IMR-90 (cell line): ENCODE data around the gene GRAMD2A. TPM values are rescaled to one million over a fixed set of nuclear protein-coding genes. Genes with fewer than 3 reads are reported as not detected.
A peak's percentile ranks its signal among the peaks of the same experiment; 100 is the strongest.

Experiments
- ATAC-seq: fragments of 200-7000 bp; cut with Tn5 transposase; 2 replicates; pipeline ENCODE4 v1.9.1; 2020; ENCODE audit warnings: low read depth, mild to moderate bottlenecking, moderate library complexity
- BruUV-seq: library from RNA; stranded (reverse); fragments of 400-500 nt; replicated peaks from 2 replicates; lab custom pipeline; 2021; lab: Mats Ljungman, UMichigan
- CTCF ChIA-PET: fragments of 300-600 bp; formaldehyde crosslinking; extraction: SDS; loops from one replicate; lab custom pipeline; 2021; ENCODE audit warnings: antibody characterized with exemption; lab: Yijun Ruan, JAX
- POLR2A ChIA-PET: fragments of 300-600 bp; sonication (Branson Sonifier 250); formaldehyde crosslinking; loops from one replicate; lab custom pipeline; 2022; ENCODE audit warnings: antibody characterized with exemption; ENCODE audit not compliant: unreplicated experiment; lab: Charles Lee
- DNase-seq: peaks from one replicate; pipeline ENCODE4 v3.0.0; 2013
- H2AFZ ChIP-seq: replicated peaks from 2 replicates; pipeline ENCODE3; 2013; ENCODE audit warnings: low read length, mild to moderate bottlenecking; ENCODE audit not compliant: poor library complexity
- H2AK5ac ChIP-seq: 2 replicates; pipeline ENCODE4 v1.6.1; 2013; ENCODE audit warnings: low read depth, low read length, inconsistent platforms
- H2AK9ac ChIP-seq: replicated peaks from 2 replicates; pipeline ENCODE3; 2013; ENCODE audit warnings: mild to moderate bottlenecking, low read depth, low read length, moderate library complexity; ENCODE audit not compliant: poor library complexity
- H2BK120ac ChIP-seq: 2 replicates; pipeline ENCODE4 v1.6.1; 2013; ENCODE audit warnings: low read depth, low read length, inconsistent platforms
- H2BK15ac ChIP-seq: 3 replicates; pipeline ENCODE4 v1.6.1; 2013; ENCODE audit warnings: low read depth, low read length, inconsistent platforms
- H2BK20ac ChIP-seq: 2 replicates; pipeline ENCODE4 v1.6.1; 2013; ENCODE audit warnings: low read depth, mild to moderate bottlenecking, inconsistent platforms, low read length, moderate library complexity
- H2BK5ac ChIP-seq: 2 replicates; pipeline ENCODE4 v1.6.1; 2013; ENCODE audit warnings: mild to moderate bottlenecking, low read depth, low read length, inconsistent platforms; ENCODE audit not compliant: poor library complexity, severe bottlenecking
- H3K14ac ChIP-seq: replicated peaks from 2 replicates; pipeline ENCODE4 v1.6.1; 2013; ENCODE audit warnings: low read depth, low read length, inconsistent platforms
- H3K18ac ChIP-seq: 2 replicates; pipeline ENCODE4 v1.6.1; 2013; ENCODE audit warnings: low read depth, low read length, control low read depth
- H3K23ac ChIP-seq: 2 replicates; pipeline ENCODE4 v1.6.1; 2013; ENCODE audit warnings: low read depth, low read length, inconsistent platforms
- H3K27ac ChIP-seq: 2 replicates; pipeline ENCODE4 v1.5.1; 2013; ENCODE audit warnings: mild to moderate bottlenecking, control low read depth, low read length; ENCODE audit not compliant: insufficient read depth
- H3K27me3 ChIP-seq: 2 replicates; pipeline ENCODE4 v1.6.1; 2013; ENCODE audit warnings: low read length; ENCODE audit not compliant: control insufficient read depth, insufficient read depth
- H3K36me3 ChIP-seq: 2 replicates; pipeline ENCODE4 v1.6.1; 2013; ENCODE audit warnings: low read length, mixed read lengths; ENCODE audit not compliant: control insufficient read depth, insufficient read depth
- H3K4ac ChIP-seq: 2 replicates; pipeline ENCODE4 v1.6.1; 2013; ENCODE audit warnings: low read depth, low read length, inconsistent platforms
- H3K4me1 ChIP-seq: 2 replicates; pipeline ENCODE4 v1.6.1; 2013; ENCODE audit warnings: low read length, mixed read lengths; ENCODE audit not compliant: control insufficient read depth, insufficient read depth
- H3K4me2 ChIP-seq: 2 replicates; pipeline ENCODE4 v1.6.1; 2013; ENCODE audit warnings: low read depth, mild to moderate bottlenecking, control low read depth, low read length, moderate library complexity
- H3K4me3 ChIP-seq: 2 replicates; pipeline ENCODE4 v1.5.1; 2013; ENCODE audit warnings: low read depth, mild to moderate bottlenecking, control low read depth, low read length, moderate library complexity; ENCODE audit not compliant: insufficient read depth
- H3K56ac ChIP-seq: 2 replicates; pipeline ENCODE4 v1.6.1; 2013; ENCODE audit warnings: low read length, inconsistent platforms; ENCODE audit not compliant: insufficient read depth; ENCODE audit errors: extremely low read depth
- H3K79me1 ChIP-seq, 2 experiments: 2 replicates each; pipeline ENCODE4 v1.6.1; 2013; ENCODE audit warnings: low read length in 2 of 2, inconsistent platforms in 1 of 2, low read depth in 1 of 2
- H3K9ac ChIP-seq: 2 replicates; pipeline ENCODE4 v1.6.1; 2013; ENCODE audit warnings: low read depth, low read length, control low read depth
- H3K9me1 ChIP-seq: 2 replicates; pipeline ENCODE4 v1.6.1; 2013; ENCODE audit warnings: low read length, inconsistent platforms; ENCODE audit not compliant: insufficient read depth
- H3K9me3 ChIP-seq: 2 replicates; pipeline ENCODE4 v1.6.1; 2013; ENCODE audit warnings: low read length; ENCODE audit not compliant: control insufficient read depth, insufficient read depth
- H4K20me1 ChIP-seq: 2 replicates; pipeline ENCODE4 v1.6.1; 2013; ENCODE audit warnings: low read length, inconsistent platforms; ENCODE audit not compliant: insufficient read depth
- H4K5ac ChIP-seq: 2 replicates; pipeline ENCODE4 v1.6.1; 2013; ENCODE audit warnings: mild to moderate bottlenecking, low read depth, low read length, control low read depth
- H4K8ac ChIP-seq, 2 experiments: 2 replicates each; pipeline ENCODE4 v1.6.1; 2013; ENCODE audit warnings: low read depth in 2 of 2, low read length in 2 of 2, control low read depth in 1 of 2, inconsistent platforms in 1 of 2
- H4K91ac ChIP-seq: 2 replicates; pipeline ENCODE4 v1.6.1; 2013; ENCODE audit warnings: low read depth, low read length, inconsistent platforms; ENCODE audit not compliant: insufficient read depth
- BHLHE40 ChIP-seq: fragments of 150-350 bp; IDR thresholded peaks from 2 replicates; pipeline ENCODE4 v1.6.1; 2016; ENCODE audit warnings: mild to moderate bottlenecking, low read depth, low read length
- CHD1 ChIP-seq: IDR thresholded peaks from 2 replicates; pipeline ENCODE4 v1.6.1; 2012; ENCODE audit warnings: low read depth, low read length, improper control_type of control experiment
- CTCF ChIP-seq: conservative IDR thresholded peaks from 2 replicates; pipeline ENCODE4 v1.5.1; 2012; ENCODE audit warnings: mild to moderate bottlenecking, low read depth, low read length, improper control_type of control experiment
- MAZ ChIP-seq: IDR thresholded peaks from 2 replicates; pipeline ENCODE4 v1.6.1; 2012; ENCODE audit warnings: low read depth, mild to moderate bottlenecking, low read length, improper control_type of control experiment, moderate library complexity, borderline replicate concordance
- MXI1 ChIP-seq: IDR thresholded peaks from 2 replicates; pipeline ENCODE4 v1.6.1; 2012; ENCODE audit warnings: low read depth, mild to moderate bottlenecking, low read length, moderate library complexity, borderline replicate concordance
- RAD21 ChIP-seq: IDR thresholded peaks from 2 replicates; pipeline ENCODE4 v1.6.1; 2012; ENCODE audit warnings: low read length, improper control_type of control experiment
- RCOR1 ChIP-seq: IDR thresholded peaks from 2 replicates; pipeline ENCODE4 v1.6.1; 2012; ENCODE audit warnings: mild to moderate bottlenecking, low read length, improper control_type of control experiment; ENCODE audit not compliant: insufficient replicate concordance
- WGBS, 2 experiments: methylation state at CpG; one replicate each; pipeline versions ENCODE4 v1.1.5 to v1.1.7; 2013; ENCODE audit warnings: missing lambda C conversion rate in 2 of 2; ENCODE audit not compliant: insufficient read length in 1 of 2; ENCODE audit errors: extremely low coverage in 2 of 2; 5-methylcytosine and 5-hydroxymethylcytosine counted together
- dilution Hi-C: fragments of 300-500 bp; cut with HindIII; formaldehyde crosslinking; loops from one replicate; pipeline ENCODE4 v1.14.3; 2018; ENCODE audit warnings: low sequenced_read_pairs; ENCODE audit not compliant: unreplicated experiment
- in situ Hi-C: fragments of 300-500 bp; cut with MboI; formaldehyde crosslinking; loops from 3 replicates; pipeline ENCODE4 v1.14.3; 2019; ENCODE audit warnings: low sequenced_read_pairs, inconsistent platforms, mixed read lengths
- intact Hi-C: fragments of 100-400 bp; cut with micrococcal nuclease; formaldehyde crosslinking; loops from 2 replicates; pipeline ENCODE4 v1.10.0; 2022
- polyA plus RNA-seq, 3 experiments: library from polyadenylated mRNA; depleted of rRNA; stranded (reverse); fragments of >200 nt; gene quantifications; 2 replicates each; pipeline ENCODE4 v1.2.3, GENCODE V29; 2012; ENCODE audit warnings: low replicate concordance in 1 of 3
- total RNA-seq: library from RNA; depleted of rRNA; stranded (reverse); fragments of >200 nt; gene quantifications from 2 replicates; pipeline ENCODE4 v1.2.3, GENCODE V29; 2012
- TF ChIP-seq, protein P1 (sequence below): fragments of 150-350 bp; IDR thresholded peaks from 2 replicates; pipeline ENCODE4 v1.6.1; 2017; ENCODE audit warnings: mild to moderate bottlenecking, antibody characterized with exemption, low read length, low read depth
- TF ChIP-seq, protein P2 (sequence below): fragments of 150-350 bp; IDR thresholded peaks from 2 replicates; pipeline ENCODE4 v1.6.1; 2016; ENCODE audit warnings: low read depth, mild to moderate bottlenecking, low read length, moderate library complexity, borderline replicate concordance

GRAMD2A gene
- total and polyA plus RNA-seq, 2 of the 4 experiments (the other 2 are of a cell fraction), result 0.14 to 0.18 TPM

DNA sequence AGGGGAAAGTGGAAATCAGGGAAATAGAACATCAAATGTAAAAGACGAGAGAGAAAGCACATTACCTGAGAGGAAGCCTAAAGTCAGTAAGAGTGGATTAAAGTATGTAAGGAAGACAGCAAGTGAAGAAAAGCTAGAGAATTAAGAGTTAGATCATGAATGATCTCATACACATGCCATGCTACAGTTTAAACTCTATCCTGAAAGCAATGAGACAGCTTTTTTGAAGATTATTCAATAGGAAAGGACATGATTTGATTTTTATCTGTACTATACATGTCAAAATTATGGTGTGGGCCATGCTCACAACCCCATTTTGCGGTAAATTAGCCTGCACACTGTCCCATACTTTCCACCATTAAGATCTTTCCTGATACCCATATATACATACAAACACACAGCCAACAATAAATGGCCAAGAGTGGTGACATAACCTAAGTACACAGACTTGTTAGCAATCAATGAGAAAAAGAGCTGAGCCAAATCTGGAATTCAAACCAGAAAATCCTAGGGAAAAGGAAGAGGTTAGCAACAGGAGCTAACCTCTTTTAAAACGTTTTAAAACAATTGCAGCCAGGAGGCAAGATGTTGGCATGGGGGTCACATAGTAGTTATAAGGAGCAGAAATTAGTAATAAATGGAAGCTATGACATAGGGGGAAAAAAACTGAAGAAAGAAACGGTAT is 84.1 kb downstream of the GRAMD2A start:
- H4K20me1 ChIP-seq, result peaks cover 43% of the 10 kb centered on the region
- TF ChIP-seq CTCF, result no peak
- TF ChIP-seq BHLHE40, result no peak
- TF ChIP-seq MAZ, result no peak
- TF ChIP-seq MXI1, result no peak
- no peak for TF ChIP-seq RCOR1
- no peak for TF ChIP-seq CHD1
- no peak for TF ChIP-seq RAD21
- TF ChIP-seq, protein P1, sequence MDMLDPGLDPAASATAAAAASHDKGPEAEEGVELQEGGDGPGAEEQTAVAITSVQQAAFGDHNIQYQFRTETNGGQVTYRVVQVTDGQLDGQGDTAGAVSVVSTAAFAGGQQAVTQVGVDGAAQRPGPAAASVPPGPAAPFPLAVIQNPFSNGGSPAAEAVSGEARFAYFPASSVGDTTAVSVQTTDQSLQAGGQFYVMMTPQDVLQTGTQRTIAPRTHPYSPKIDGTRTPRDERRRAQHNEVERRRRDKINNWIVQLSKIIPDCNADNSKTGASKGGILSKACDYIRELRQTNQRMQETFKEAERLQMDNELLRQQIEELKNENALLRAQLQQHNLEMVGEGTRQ, result no peak
- TF ChIP-seq, protein P2, sequence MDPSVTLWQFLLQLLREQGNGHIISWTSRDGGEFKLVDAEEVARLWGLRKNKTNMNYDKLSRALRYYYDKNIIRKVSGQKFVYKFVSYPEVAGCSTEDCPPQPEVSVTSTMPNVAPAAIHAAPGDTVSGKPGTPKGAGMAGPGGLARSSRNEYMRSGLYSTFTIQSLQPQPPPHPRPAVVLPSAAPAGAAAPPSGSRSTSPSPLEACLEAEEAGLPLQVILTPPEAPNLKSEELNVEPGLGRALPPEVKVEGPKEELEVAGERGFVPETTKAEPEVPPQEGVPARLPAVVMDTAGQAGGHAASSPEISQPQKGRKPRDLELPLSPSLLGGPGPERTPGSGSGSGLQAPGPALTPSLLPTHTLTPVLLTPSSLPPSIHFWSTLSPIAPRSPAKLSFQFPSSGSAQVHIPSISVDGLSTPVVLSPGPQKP, result no peak
- no peaks in the 10 kb centered on the region for H3K36me3 ChIP-seq
- H3K14ac ChIP-seq, result 0 out of 2 replicates have a peak overlapping the region, but pooled peaks have one; percentile 4
- no peak overlapping the region for H3K56ac ChIP-seq
- H3K4me1 ChIP-seq, result no peaks in the 10 kb centered on the region; the same call in none of the 2 replicates
- no peaks in the 10 kb centered on the region for H3K9me1 ChIP-seq
- intact Hi-C loops (no loop called here), dilution Hi-C loops (no loop called here), in situ Hi-C loops (no loop called here)
- H2BK5ac ChIP-seq, result no peak overlapping the region
- peak; percentile 37 for DNase-seq
- no peaks in the 10 kb centered on the region for H3K9me3 ChIP-seq
- H3K23ac ChIP-seq, result peak overlapping the region; percentile 29; the same call in 1 of the 2 replicates
- H2BK120ac ChIP-seq, result no peak overlapping the region
- WGBS, 2 experiments, result 100% methylated on average over 1 of the region's 4 CpGs; no CpG with 5 or more reads in 1 of the 2 experiments
- no peak overlapping the region for H3K4me2 ChIP-seq
- H4K8ac ChIP-seq, result no peak overlapping the region
- no peak overlapping the region for H2AK5ac ChIP-seq
- H4K5ac ChIP-seq, result no peak overlapping the region
- no peak overlapping the region for H2BK15ac ChIP-seq
- CTCF ChIA-PET, result interaction anchor here (0.6 kb wide), 2 partner anchors 63 to 713 kb away, joined by 3 to 5 read pairs; no protein-coding TSS in a partner anchor
- H3K27ac ChIP-seq, result no peak overlapping the region
- no peak for ATAC-seq
- H2AK9ac ChIP-seq, result no peak overlapping the region
- no peak overlapping the region for H3K4ac ChIP-seq
- H3K27me3 ChIP-seq, result no peaks in the 10 kb centered on the region
- no peak overlapping the region for H2AFZ ChIP-seq
- no peak overlapping the region for H2BK20ac ChIP-seq
- no peak overlapping the region for H3K9ac ChIP-seq
- H3K79me1 ChIP-seq, result peaks cover 18 to 60% of the 10 kb centered on the region in 2 experiments
- no peak overlapping the region for H4K91ac ChIP-seq
- no peak overlapping the region for H3K18ac ChIP-seq
- H3K4me3 ChIP-seq, result no peak overlapping the region
- no TSS peak for BruUV-seq
- POLR2A ChIA-PET, result no interaction called here
